ENCODE data around the gene RNF220.

- TF ChIP-seq, protein P1, sequence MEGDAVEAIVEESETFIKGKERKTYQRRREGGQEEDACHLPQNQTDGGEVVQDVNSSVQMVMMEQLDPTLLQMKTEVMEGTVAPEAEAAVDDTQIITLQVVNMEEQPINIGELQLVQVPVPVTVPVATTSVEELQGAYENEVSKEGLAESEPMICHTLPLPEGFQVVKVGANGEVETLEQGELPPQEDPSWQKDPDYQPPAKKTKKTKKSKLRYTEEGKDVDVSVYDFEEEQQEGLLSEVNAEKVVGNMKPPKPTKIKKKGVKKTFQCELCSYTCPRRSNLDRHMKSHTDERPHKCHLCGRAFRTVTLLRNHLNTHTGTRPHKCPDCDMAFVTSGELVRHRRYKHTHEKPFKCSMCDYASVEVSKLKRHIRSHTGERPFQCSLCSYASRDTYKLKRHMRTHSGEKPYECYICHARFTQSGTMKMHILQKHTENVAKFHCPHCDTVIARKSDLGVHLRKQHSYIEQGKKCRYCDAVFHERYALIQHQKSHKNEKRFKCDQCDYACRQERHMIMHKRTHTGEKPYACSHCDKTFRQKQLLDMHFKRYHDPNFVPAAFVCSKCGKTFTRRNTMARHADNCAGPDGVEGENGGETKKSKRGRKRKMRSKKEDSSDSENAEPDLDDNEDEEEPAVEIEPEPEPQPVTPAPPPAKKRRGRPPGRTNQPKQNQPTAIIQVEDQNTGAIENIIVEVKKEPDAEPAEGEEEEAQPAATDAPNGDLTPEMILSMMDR (IDR thresholded peaks at IDR 0.05), result peak in 2 of 5 experiments; percentile 16 to 21
- no peak for TF ChIP-seq POLR2A (IDR thresholded peaks at IDR 0.05)
Measured at GRCh38 chr1:44653107-44653964, 248.3 kb downstream of the RNF220 start.
